Measurements from ENCODE around the gene CRY2.

The CRY2 gene

GRCh38 chr11:45930951-45931570, 83.8 kb downstream of the CRY2 start:
- no peak for DNase-seq (ENCODE audit: low read depth)

GRCh38 chr11:45931739-45932138, 84.5 kb downstream of the CRY2 start:
- no peak for DNase-seq (ENCODE audit: low read depth)

- no peak for DNase-seq (ENCODE audit: low read depth)
Measured at GRCh38 chr11:45932217-45932616, 84.9 kb downstream of the CRY2 start.

Measured in stimulated activated CD8-positive, alpha-beta memory T cell treated with anti-CD3 and anti-CD28 coated beads, Interleukin-4, amount 100 ng/mL, for 24 hours (primary cell).